Activated T-cell treated with anti-CD3 and anti-CD28 coated beads, Interleukin-2, amount 50 U/mL, for 48 hours (primary cell): ENCODE results near the gene HDAC4.
A peak's percentile ranks its signal among the peaks of the same experiment; 100 is the strongest.

Source experiments
- DNase-seq, 2 experiments: peaks; one replicate each; pipeline ENCODE4 v3.0.0-alpha.2; 2020

HDAC4 gene

DNA sequence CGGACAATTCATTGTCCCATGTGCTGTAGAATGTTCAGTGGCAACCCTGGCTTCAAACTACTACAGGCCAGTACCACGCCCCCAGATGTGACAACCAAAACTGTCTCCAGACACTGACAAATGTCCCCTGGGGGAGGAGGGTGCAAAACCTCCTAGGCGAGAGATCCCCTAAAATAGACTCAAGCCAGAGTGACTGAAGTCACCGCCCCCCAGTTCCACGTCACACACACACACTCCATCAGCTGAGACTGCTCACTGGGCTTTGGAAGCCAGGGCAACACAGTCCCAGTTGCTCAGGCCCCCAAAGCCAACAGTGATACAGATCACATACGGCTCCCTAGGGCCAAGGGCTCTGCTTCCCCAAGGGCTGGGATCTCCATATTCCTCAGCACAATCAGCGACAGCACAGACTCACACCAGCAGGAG lies 19.1 kb downstream of the HDAC4 start:
- peak; percentile 51 to 58 for DNase-seq

DNA sequence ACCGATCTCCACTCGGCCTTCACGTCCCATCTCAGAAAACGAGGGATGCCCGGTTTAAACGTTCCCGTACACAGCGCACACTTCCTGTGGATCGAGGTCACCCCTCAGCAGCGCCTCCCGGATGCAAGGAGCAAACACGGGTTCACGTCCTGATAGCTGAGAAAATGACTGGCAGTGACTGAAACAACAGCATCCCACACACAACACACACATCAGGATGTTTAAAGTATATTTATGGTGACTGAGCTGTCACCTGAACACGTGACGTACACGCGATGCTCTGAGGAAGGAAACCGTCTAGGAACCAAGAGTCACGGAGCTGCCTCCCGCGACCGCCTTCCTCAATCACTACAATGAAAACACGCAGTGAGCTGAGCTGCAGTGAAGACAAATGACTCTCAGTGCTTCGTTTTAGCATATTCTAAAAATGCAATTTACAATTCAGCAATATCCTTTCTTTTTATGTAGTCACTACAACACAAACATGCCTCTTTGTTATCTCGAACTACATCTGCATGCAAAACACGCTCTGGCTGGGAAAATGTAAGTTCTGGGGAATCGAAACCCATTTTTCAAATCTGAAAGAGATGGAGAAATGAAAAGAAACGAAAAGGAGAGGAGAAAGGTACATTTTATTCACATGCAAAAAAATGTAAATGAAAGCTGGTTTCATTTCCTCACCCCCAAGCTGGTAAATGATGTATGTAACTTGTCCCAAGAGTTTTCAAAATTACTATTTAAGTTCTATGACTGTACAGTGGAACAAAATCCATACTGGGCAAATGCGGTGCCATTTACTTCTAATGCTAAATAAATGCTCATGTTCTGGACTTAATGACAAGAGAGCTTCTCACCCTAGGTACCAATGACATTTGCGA lies 19.8 kb downstream of the HDAC4 start:
- DNase-seq: peak; percentile 66 to 73

DNA sequence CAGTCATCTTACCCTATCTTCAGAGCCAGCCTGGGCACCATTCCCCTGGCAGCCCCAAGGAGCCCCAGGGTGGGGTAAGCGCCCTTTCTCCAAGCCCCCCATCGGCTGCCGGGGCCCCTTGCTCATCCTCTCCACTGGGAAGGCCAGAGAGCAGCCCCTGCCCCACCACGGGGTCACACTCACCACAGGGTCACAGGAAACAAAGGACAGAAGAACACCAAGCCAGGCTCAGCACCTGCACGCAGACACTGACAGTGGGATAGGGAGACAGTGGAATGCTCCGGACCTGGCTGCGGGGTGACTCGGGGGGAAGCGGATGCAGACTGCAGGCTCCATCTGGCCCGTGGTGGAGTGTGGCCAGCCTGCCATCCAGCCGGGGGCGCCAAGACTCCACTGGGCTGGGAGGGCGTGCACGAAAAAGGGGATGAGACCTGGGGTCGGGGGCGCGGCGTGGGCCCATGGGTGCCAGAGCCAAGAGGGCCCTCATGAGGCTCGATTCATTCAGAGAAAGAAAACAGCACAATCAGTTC lies 21.1 kb downstream of the HDAC4 start:
- no peak for DNase-seq

DNA sequence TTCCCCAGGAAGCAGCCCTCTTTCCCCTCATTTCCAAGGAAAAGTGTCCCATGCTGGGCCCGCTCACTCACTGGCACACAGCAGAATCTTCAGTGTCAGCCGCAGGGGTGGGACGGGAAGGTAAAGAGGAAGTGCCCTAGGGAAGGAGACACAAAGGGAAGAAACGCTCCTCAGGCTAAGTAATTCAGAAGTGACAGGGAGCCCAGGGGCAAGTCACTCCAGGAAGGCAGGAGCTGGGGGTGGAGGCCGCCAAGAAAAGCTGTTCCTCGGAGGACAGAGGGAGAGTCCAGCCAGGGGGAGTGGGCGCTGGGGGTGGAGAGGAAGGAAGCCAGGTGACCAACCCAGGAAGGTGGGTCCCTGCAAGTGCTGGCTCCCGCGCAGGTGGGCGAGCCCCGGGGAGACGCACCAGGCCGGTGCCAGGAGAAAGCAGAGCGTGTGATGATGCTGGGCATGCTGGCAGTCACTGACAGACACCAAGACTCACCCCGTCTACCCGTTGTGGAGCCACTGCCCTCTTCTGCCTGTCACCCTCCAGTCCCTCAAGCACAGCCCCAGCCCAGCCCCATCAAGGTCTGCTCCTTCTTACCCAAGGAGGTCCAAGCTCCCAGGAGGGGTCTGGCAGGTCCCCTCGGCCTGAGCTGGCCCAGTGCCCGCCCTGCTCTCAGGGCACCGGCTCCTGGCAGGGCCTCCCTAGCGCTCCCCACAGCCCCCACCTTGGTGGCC lies 21.7 kb downstream of the HDAC4 start:
- no peak for DNase-seq

DNA sequence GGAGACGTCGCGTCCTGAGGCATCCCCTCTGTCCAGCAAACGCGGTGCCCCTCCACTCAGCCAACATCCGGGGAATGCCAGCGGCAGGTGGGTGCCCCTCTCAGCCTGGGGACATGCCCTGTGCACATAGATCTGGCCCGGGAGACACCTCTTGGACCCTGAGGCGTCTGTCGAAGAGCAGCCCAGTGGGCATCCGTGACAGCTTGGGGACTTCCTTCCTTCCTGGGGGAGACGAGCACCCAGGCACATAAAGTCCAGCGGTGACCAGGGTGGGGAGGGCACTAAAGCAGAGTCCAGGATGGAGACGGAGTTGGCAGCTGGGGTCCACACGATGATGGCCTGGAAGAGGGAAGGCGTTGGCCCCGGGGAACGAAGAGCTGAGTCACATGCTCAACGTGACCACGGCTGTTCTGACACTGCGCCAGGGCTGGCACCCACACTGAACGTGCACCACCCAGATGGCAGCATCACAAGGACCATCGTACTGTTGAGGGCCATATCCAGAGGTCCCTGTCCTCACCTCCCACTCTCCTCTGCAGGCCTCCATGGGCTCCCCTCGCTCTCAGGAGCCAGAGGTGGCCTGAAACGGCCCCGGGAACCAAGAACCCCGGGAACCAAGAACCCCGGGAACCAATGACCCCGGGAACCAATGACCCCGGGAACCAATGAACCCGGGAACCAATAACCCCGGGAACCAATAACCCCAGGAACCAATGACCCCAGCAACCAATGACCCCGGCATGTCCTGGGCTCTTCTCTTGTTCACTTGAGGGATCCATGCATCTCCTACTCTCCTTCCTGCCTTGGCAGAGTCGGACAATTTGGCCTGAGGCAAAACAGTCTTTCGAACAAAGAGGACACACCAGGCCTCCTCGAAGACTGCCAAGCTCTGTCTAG lies 22.6 kb downstream of the HDAC4 start:
- DNase-seq: no peak

DNA sequence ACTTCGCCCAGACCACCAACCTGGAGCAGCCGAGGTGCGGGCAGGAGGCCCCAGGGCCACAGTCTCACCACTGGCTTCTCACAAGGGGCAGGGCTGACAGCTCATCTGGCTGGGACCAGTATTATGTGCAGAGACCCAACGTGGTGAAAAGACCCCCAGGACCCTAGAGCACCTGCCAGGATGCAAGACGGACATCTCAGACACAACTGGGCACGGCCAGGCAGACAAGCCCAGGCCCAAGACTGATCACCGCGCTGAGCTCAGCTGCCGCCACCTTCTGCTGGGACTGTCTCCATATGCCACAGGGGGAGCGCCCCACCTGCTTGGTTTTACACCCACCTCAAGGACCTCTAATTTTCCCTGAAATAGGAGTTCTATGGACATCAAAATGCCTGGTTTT lies 23.2 kb downstream of the HDAC4 start:
- DNase-seq: no peak

DNA sequence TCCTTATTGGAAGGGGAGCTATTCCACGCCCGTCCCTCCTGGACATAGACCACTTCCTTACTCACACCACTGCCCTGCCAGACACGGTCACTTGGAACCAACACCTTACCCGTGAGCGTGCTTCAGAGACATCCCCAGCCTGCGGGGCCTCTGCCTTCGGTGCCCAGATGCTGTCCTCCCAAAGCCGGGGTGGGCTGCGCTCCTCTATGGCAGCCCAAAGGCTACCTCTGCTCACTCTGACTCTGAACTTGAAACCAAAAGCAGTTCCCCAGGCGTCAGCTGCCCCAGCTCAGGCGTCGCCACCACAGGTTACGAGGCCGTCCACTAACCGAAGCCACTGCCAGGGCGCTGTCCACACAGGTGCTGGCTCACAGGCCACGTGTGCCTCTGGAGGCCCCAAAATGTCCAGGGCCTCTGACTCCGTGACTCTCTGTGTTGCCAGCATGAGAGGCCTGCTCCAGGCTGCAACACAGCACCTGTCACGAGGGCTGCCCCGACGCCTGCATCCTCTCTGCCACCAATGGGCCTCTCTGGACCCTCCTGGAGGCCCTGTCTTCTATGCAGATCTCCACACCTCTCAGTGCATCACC lies 23.8 kb downstream of the HDAC4 start:
- DNase-seq: no peak

DNA sequence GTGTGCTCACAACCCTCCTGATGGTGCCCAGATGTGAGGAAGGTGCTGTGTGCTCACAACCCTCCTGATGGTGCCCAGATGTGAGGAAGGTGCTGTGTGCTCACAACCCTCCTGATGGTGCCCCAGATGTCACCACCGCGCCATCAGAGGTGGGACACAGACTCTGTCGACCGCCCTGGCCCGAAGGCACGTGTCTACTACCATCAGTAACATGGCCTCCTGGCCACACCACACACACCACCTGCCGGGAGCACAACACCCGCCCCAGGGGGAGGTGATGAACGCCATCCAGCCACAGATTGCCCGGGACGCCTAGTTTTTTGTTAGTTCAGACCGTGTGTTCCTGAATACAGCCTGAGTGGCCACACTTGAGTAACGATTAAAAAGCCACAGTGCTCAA lies 24.5 kb downstream of the HDAC4 start:
- DNase-seq: no peak

DNA sequence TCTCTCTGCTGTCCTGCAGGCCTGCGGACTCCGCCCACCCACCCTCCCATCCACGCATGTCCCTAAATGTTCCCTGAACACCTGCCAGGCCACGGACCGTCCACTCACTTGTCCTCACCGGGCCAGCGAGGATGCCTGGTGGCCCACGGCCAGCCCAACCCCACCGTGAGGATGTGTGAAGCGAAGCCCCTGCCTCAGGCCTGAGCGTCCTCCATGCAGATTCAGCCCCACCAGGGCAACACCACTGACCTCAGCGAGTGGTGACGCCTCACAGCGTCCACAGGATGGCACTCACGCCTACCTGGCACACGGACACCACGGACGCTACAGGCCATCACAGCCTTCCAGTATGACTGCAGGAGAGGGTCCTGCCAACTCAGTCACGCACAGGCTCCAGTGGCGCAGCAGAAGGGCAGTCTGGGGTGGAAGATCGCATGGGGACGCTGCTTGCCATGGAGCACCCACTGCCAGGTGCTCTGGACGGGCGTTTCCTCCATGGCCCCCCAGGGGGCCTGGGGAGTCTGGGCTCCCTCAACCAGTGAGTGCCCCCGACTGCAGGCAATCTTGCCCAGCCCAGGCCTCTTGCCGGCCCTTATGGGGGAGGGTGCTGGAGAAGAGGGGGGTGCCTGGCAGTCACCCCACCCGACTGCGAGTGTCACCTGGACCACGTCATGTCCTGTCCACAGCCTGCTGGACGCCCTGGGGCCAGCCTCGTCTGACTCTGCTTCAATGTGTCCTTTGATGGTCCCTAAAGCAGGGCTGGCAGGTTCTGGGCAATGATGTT lies 25.4 kb downstream of the HDAC4 start:
- no peak for DNase-seq

DNA sequence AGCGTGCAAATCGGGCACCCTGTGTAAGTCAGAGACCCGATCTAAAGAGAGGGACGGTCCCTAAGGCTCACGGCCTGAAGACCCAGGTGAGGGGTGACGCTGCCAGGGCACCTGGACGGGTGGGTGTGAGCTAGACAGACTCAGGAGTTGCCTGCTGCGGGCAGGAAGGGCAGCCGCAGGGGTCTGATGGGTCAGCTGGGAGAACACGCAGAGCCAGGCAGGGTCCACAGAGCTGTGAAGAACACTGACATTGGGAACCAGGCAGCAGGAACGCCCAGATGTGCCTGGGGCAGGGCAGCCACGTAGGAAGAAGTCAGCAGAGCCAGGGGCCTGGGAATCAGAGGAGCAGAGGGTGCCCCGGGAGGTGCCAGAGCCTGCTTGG lies 25.9 kb downstream of the HDAC4 start:
- no peak for DNase-seq

DNA sequence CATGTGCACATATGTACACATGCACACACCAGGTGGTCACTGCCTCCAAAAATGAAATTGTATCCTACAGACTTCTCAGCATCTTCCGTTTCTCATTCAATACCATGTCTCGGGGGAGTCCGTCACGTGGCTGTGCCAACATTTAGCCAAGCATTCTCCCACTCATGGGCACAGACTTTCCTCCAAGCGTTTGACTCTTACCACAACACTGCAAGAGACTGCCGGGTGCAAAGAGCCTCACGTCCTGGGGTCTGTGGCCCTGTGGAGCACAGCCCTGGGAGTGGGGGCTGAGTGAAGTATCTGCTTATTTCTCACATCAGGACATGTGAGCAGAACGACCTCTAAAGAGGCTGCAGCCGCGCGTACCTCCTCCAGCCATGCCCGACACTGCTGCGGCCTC lies 28.0 kb downstream of the HDAC4 start:
- no peak for DNase-seq

DNA sequence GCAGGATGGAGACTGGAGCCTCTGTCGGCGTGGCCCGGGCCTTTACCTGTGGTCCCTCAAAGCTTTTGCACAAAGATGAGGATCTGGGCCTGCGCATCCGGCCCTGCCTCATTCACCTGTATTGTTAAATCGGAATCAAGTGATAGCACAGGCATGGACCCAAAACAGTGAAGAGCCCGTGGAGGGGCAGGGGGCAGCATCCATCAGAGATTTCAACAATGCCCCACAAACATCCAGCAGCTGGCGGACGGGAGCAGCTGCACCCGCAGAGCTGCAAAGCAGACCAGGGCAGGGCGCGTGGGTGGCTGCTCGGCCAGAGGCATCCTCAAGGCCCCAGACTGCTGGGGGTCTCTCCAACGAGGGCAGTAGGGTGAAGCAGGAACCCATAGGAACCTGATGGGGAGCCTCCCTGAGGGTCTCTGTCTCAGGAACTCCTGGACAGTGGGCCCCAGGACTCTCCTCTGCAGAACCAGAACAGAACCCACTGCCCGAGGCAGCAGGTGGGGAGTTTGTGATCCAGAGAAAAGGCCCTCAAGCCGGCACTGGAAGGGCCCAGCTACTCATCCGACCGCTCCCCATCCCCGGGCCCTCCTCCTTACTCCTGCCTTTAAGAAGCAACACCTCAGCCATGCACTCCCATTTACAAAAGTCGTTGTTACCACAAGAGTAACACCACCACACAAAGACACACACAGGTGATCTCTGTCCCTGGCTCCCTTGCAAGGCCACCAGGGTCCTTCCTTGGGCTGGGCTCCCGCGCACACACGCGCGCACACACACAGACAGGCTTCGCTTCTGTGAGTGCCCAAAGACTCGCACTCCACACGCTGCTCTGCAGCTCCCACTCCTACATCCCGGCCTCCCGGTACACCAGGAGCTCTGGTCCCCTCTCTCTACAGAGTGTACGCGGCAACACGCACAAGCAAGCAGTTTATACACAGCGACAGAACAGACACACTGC lies 28.8 kb downstream of the HDAC4 start:
- DNase-seq: no peak

DNA sequence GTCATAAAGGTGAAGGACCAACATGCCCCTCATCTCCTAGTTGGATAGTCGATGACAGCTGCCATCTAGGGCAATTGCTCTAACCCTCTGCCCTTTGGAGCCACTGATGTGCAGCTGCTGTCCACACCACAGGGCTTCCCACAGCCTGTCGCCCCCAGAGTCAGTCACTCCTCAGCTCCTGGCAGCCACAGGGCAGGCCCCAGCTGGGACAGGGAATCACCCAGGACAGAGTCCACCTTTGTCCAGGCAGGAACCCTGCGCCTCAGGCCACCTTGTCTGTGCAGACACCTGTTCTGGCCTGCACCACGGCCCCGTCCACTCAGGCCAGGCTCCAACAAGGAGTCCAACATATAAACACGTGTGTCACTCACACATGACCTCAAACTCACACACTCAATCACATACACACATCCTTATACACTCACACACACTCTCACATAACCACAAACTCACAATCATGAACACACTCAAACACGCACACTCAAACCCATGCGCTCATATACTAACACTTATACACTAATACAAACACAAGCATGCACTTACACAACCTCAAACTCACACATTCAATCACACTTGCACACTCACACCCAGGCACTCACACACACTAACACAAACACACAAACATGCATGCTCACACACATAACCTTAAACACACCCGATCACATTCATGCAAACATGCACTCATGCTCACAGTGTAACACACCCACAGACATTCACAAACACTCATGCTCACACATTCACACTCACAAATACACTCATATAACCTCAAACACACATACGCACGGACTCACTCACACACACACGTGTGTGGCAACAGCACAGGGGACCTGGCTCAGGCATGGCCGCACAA lies 29.7 kb downstream of the HDAC4 start:
- no peak for DNase-seq

DNA sequence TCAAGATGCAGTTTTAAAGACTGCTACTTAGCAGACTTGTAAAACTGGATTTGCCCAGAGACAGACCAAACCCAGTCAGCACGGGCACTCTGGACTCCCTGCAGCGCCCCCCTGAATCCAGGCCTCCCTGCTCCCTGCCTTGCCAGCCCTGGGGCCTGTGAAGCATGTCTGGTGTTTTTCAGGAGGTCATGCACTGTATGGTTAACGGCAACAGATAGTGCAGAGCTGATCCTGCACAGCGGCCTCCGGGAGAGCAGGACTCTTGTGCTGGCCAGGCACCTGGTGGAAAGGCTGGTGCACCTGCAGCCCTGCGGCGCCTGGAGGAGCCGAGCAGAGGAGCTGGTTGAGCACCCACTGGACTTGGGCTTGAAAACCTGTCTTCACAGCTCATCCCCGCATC lies 30.4 kb downstream of the HDAC4 start:
- DNase-seq: no peak

DNA sequence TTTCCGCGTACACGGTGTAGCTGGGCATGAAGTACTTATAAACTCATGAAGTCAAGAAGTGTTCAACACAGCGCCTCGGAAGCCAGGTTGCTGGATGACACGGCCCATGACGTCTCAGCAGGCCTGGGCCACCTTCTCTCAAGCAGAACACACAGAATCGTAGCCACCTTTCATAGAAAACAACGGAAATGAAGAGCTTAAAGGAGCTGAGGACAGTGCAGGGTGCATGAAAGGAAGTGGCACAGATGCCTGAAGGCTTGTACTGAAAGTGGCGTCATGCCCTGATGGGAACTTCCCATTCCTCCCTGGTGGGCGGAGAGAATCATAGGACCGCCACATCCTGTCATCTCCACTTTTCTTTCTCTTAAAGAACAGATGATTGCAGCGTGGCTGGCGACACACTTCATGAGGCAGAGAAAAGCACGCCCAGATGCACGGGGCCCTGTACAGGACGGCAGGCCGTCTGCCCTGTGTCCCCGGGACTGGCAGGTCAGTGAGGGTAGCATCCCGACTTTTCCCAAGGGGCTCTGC lies 31.1 kb downstream of the HDAC4 start:
- DNase-seq: peak; percentile 80 to 82

DNA sequence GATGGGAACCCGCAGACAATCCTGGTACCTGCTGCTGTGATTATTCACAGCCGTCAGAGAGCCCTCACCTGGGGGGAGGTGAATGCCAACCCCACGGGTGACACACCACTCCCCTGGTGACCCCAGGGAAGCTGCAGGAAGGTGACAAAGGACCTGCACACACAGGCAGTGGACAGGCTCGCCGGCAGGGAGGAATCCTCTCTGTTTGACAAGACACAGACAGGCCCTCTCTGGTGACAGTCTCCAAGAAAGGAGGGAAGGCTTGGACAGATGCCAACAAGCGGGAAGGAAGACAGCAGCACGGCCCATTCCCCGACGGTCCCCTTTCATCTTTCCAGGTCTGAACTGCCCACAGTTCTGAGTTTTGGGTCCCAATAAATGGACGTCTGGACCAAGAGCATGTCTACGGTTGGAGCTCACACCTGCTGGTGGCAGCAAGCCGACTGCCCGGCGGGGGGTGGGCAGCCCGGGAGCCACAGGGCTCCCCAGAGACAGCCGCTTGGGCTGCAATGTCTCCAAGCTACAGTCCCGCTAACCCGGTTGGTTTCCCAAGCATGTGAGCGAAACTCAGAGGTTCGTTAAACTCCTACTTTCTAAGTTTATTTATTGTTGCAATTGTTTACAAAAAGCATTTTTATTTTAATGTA lies 31.8 kb downstream of the HDAC4 start:
- no peak for DNase-seq

DNA sequence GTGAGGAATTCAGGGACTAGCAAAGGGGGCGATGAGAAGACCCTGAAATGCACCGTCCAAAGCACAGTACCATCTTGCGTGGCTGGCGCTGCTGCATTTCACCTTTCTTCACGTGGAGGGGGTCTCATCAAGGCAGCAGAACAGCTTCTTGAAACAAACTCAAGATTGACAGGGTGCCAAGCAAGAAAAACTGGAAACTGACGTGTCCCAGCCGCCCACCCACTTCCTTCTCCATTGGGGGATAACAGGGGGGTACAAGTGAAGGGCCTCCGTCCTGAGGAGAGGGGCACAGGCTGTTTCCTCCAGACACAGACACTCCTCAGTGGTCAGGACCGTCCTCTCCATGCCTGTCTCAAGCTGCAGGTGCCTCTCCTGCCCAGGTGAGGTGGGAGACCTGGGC lies 32.5 kb downstream of the HDAC4 start:
- DNase-seq: no peak

DNA sequence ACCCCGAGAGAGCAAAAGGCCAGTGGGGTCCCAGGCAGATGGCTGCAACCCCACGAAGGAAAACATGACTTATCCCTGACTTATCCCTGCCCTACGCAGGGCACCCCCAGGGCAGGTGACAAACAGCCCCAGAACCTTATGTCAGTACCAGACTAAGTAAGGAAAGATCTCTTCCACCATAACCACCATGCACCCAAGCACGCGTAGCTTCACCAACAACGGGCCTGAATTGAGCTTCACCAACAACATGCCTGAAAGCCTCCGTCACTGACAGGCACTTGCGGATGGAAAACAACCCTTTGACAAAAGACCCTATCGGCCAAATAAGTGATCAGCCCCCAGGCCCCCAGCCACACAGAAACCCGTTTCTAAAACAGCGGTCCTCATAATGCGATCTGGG lies 34.1 kb downstream of the HDAC4 start:
- peak in 1 of 2 experiments; percentile 8 for DNase-seq
